K562 (cell line): ENCODE data around the gene ZBTB39.

Experiments used
- HDAC2 ChIP-seq: fragments of 450-650 bp; IDR thresholded peaks from 2 replicates; pipeline ENCODE4 v1.6.1; 2016; ENCODE audit warnings: mild to moderate bottlenecking
- HOXB6 ChIP-seq: fragments of 250-450 bp; sonication (Bioruptor Pico); IDR thresholded peaks from 2 replicates; pipeline ENCODE4 v1.5.1; 2022; ENCODE audit warnings: mild to moderate bottlenecking, borderline replicate concordance
- NR3C1 ChIP-seq: sonication (generic); formaldehyde crosslinking; IDR thresholded peaks from 2 replicates; pipeline ENCODE4 v1.8.1; 2022; ENCODE audit warnings: missing genetic modification reagents
- POLR2AphosphoS2 ChIP-seq: IDR thresholded peaks from 2 replicates; pipeline ENCODE4 v1.6.1; 2012; ENCODE audit warnings: low read length, improper control_type of control experiment
- POLR3A ChIP-seq: IDR thresholded peaks from 2 replicates; pipeline ENCODE4 v1.6.1; 2011; ENCODE audit warnings: borderline replicate concordance, mild to moderate bottlenecking, moderate library complexity; ENCODE audit not compliant: insufficient read length, insufficient read depth; ENCODE audit errors: extremely low read depth
- YY1 ChIP-seq, 3 experiments: IDR thresholded peaks; 2 replicates each; pipeline ENCODE4 v1.6.1; 2011; ENCODE audit warnings: low read length in 2 of 3, mild to moderate bottlenecking in 2 of 3, moderate library complexity in 2 of 3, borderline replicate concordance in 1 of 3, control low read depth in 1 of 3, low read depth in 1 of 3; ENCODE audit not compliant: insufficient read depth in 3 of 3, insufficient replicate concordance in 2 of 3, control insufficient read depth in 1 of 3, insufficient read length in 1 of 3; ENCODE audit errors: extremely low read depth in 1 of 3
- ZBTB17 ChIP-seq: fragments of 450-650 bp; formaldehyde crosslinking; IDR thresholded peaks from 2 replicates; pipeline ENCODE4 v1.4.0; 2020; ENCODE audit warnings: mild to moderate bottlenecking
- ZFP36 ChIP-seq: fragments of 150-350 bp; IDR thresholded peaks from 2 replicates; pipeline ENCODE4 v1.6.1; 2018; ENCODE audit warnings: low read length, low read depth; ENCODE audit not compliant: partially characterized antibody
- ZNF23 ChIP-seq: fragments of 250-450 bp; sonication (Bioruptor Pico); IDR thresholded peaks from 2 replicates; pipeline ENCODE4 v1.4.0; 2020; ENCODE audit warnings: mild to moderate bottlenecking
- TF ChIP-seq, protein P1 (sequence below), 3 experiments: IDR thresholded peaks in 2 of 3; conservative IDR thresholded peaks in 1 of 3; 2 replicates each; pipeline ENCODE4 v1.5.1; 2011 to 2012; ENCODE audit warnings: low read length in 3 of 3, mild to moderate bottlenecking in 3 of 3, control low read depth in 2 of 3, improper control_type of control experiment in 1 of 3, inconsistent platforms in 1 of 3, low read depth in 1 of 3, mixed read lengths in 1 of 3, moderate library complexity in 1 of 3; ENCODE audit not compliant: insufficient read depth in 2 of 3

DNA sequence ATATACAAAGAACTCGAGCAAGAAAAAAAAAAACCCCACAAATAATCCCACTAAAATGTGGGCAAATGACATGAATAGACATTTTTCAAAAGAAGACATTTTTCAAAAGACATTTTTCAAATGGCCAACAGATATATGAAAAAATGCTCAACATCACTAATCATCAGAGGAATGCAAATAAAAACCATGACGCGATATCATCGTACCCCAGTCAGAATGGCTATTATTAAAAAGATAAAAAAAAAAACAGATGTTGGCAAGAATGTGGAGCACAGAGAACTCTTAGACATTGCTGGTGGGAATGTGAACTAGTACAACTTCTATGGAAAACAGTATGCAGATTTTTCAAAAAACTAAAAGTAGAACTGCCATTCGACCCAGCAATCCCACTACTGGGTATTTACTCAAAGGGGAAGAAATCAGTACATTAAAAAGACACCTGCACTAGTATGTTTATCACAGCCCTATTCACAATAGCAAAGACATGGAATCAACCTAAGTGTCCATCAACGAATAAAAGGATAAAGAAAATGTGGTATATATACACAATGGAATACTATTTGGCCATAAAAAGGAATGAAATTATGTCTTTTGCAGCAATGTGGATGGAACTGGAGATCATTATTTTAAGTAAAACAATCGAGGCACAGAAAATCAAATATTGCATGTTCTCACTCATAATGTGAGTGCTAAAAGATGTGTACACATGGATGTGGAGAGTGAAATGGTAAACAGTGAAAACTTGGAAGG is 16.3 kb downstream of the ZBTB39 start:
- TF ChIP-seq ZFP36, result no peak
- no peak for TF ChIP-seq ZBTB17 (CRISPR knock-in tag)
- TF ChIP-seq, protein P1, sequence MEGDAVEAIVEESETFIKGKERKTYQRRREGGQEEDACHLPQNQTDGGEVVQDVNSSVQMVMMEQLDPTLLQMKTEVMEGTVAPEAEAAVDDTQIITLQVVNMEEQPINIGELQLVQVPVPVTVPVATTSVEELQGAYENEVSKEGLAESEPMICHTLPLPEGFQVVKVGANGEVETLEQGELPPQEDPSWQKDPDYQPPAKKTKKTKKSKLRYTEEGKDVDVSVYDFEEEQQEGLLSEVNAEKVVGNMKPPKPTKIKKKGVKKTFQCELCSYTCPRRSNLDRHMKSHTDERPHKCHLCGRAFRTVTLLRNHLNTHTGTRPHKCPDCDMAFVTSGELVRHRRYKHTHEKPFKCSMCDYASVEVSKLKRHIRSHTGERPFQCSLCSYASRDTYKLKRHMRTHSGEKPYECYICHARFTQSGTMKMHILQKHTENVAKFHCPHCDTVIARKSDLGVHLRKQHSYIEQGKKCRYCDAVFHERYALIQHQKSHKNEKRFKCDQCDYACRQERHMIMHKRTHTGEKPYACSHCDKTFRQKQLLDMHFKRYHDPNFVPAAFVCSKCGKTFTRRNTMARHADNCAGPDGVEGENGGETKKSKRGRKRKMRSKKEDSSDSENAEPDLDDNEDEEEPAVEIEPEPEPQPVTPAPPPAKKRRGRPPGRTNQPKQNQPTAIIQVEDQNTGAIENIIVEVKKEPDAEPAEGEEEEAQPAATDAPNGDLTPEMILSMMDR (IDR thresholded peaks at IDR 0.05 in 2 of 3, conservative IDR thresholded peaks at IDR 0.05 in 1 of 3; ENCODE audit: insufficient read depth in 2 of 3, low read depth in 1 of 3, low read length in 3 of 3), result no peak
- TF ChIP-seq YY1 (IDR thresholded peaks at IDR 0.05; ENCODE audit: borderline replicate concordance in 1 of 3, control insufficient read depth in 1 of 3, extremely low read depth in 1 of 3, insufficient read depth in 3 of 3, insufficient read length in 1 of 3, insufficient replicate concordance in 2 of 3, low read depth in 1 of 3, low read length in 2 of 3), result no peak
- TF ChIP-seq HDAC2, result no peak
- TF ChIP-seq POLR2AphosphoS2, result no peak
- TF ChIP-seq HOXB6 (CRISPR knock-in tag), result no peak
- no peak for TF ChIP-seq ZNF23 (CRISPR knock-in tag)
- no peak for TF ChIP-seq POLR3A
- TF ChIP-seq NR3C1 (CRISPR knock-in tag), result no peak
